ENCODE results near the gene RNF43. TPM values are rescaled to one million over a fixed set of nuclear protein-coding genes. Genes with fewer than 3 reads are reported as not detected.

Gene RNF43
- total and polyA plus RNA-seq, 2 of the 13 experiments (the other 11 are each of a cell fraction or from before 2014, with no cell fraction given) = 31.0 to 53.4 TPM

GRCh38 chr17:58447039-58447975 lies 30.0 kb upstream of the RNF43 start (continued):
- no peak for TF ChIP-seq PAXIP1 (CRISPR knock-in tag; conservative IDR thresholded peaks at IDR 0.05)
- TF ChIP-seq ZNF709 (CRISPR knock-in tag; IDR thresholded peaks at IDR 0.05) = no peak
- no peak for TF ChIP-seq ZNF234 (CRISPR knock-in tag; conservative IDR thresholded peaks at IDR 0.05)
- no peak for TF ChIP-seq ZFAT (CRISPR knock-in tag; conservative IDR thresholded peaks at IDR 0.05)
- no peak for TF ChIP-seq PHB2 (IDR thresholded peaks at IDR 0.05; ENCODE audit: partially characterized antibody)
- TF ChIP-seq RBAK (CRISPR knock-in tag; IDR thresholded peaks at IDR 0.05) = no peak
- TF ChIP-seq YY1 (IDR thresholded peaks at IDR 0.05; ENCODE audit: insufficient read depth, insufficient replicate concordance, low read depth, low read length) = no peak
- no peak for TF ChIP-seq ZFY (CRISPR knock-in tag; IDR thresholded peaks at IDR 0.05)
- TF ChIP-seq HOXA9 (CRISPR knock-in tag; IDR thresholded peaks at IDR 0.05; ENCODE audit: borderline replicate concordance) = no peak
- TF ChIP-seq CBX2 (IDR thresholded peaks at IDR 0.05; ENCODE audit: low read depth, low read length) = no peak
- no peak for TF ChIP-seq CBX2 (CRISPR knock-in tag; IDR thresholded peaks at IDR 0.05; ENCODE audit: low read depth)
- no peak for TF ChIP-seq TMF1 (CRISPR knock-in tag; IDR thresholded peaks at IDR 0.05; ENCODE audit: low read depth)
- no peak for TF ChIP-seq ZNF180 (CRISPR knock-in tag; IDR thresholded peaks at IDR 0.05; ENCODE audit: borderline replicate concordance, low read depth)
- TF ChIP-seq ZSCAN22 (CRISPR knock-in tag; IDR thresholded peaks at IDR 0.05) = no peak
- no peak for TF ChIP-seq PRDM4 (CRISPR knock-in tag; IDR thresholded peaks at IDR 0.05; ENCODE audit: borderline replicate concordance)
- no peak for TF ChIP-seq MXD3 (CRISPR knock-in tag; IDR thresholded peaks at IDR 0.05)
- no peak for TF ChIP-seq U2AF1 (optimal IDR thresholded peaks at IDR 0.05; ENCODE audit: low read depth, low read length)
- no peak for TF ChIP-seq MTERF4 (CRISPR knock-in tag; IDR thresholded peaks at IDR 0.05)
- TF ChIP-seq EP300 (IDR thresholded peaks at IDR 0.05; ENCODE audit: low read depth in 2 of 2, low read length in 2 of 2) = peak in 1 of 2 experiments; percentile 9; a peak in 1 of 4 replicates
- TF ChIP-seq EP300 (CRISPR knock-in tag; IDR thresholded peaks at IDR 0.05; ENCODE audit: borderline replicate concordance) = 0 out of 2 replicates have a peak, but pooled peaks have one; percentile 48
- no peak for TF ChIP-seq EEA1 (CRISPR knock-in tag; IDR thresholded peaks at IDR 0.05; ENCODE audit: borderline replicate concordance)
- TF ChIP-seq ZNF616 (CRISPR knock-in tag; IDR thresholded peaks at IDR 0.05; ENCODE audit: low read depth) = no peak
